SHP77 treated with DMSO at 0.1 percent for 48 hours (cell line): ENCODE results near the gene TMEM258.

Experiments
- DNase-seq: peaks from one replicate; lab custom pipeline; 2025; lab: John Stamatoyannopoulos, UW

TMEM258 gene

GRCh38 chr11:61757213-61757862 is 35.1 kb downstream of the TMEM258 start:
- DNase-seq = no peak

DNA sequence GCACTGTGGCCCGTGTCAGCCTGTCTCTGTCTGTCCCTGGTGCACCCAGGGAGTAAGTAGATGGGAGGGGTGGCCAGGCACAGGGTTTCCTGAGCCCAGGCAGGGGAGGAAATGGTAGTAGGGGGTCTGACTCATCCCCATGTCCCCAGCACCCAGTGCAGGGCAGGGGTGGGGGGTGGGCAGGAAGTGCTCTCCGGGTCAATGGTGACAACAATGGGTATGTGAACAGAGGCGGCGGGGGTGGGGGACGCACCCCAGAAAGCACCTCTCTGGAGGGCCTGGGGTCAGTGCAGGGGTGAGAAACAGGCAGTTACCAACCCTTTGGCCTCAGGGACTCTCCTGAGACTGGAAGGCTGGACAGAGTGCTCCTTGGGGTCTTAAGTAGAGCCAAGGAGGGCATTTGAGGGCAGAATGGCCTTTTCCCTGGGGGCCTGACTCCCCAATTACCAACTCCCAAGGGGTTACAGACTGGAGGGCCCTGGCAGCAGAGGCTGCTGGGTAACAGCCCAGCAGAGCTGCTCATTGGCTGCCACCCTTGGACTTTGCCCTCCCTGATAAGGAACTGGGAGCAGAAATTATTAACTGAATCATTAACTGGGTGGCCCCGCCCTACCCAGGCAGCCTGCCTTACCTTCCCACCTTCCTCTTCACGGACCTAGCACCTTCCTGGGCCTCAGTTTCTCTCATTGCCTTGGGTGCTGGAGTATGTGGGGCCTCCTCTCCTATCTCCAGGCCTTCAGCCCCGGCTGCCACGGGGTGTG is 35.8 kb downstream of the TMEM258 start:
- no peak for DNase-seq

DNA sequence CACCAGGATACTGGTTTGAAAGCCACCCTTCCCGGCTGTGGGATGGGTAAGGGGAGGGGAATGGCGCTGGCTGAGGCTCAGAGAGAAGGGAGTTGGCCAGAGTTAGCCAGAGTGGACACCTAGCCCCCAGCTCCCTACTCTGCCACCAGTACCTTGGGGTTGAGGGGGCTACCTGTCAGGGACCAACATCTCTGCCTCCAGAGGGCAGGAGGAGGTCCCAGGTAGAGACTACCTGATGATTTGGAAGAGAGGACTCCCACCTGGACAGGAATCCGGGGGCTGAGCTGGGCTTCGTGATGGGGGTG is 36.3 kb downstream of the TMEM258 start:
- no peak for DNase-seq

DNA sequence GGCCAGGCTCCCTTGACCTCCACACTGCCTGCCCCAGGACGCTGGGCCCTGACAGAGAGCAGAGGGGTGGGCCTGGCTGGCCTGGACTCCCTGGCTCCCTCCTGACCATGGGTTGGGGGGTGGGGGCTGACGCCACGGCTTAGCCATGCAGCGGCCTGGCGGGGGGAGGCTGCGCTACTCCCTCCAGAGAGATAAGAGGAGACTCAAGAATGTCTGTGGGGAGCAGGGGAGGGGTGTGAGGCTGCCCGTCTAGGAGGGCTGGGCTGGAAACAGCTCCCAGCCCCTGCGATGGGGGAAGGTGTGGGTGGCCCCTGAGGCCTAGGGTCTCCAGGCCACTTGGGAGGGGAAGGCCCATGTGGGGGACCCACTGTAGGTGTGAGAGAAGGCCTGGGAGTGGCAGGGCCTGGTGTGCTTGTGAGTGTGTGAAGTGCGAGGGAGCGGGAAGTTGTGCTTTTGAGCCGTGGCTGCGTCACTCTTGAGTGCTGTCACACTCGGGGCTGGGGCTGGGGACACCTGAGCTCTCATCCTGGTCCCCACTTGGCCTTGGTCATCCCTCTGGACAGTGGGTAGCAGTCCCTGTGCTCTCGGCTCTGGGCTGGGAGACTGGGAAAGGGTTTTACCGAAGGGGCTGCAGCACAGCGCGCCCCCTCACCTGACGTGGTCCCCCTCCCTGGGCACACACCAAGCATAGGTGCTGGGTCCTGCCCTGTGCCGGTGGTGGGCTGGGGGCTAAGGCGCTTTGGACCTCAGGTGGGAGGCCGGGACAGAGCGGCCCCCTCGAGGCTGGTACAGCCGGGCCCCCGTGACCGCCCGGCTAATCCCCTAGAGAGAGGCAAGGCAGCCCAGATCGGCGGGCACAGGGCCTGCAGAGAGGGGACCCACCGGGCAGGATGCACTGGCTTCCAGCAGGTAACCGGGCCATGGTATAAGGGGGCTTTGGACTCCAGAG is 37.6 kb downstream of the TMEM258 start:
- DNase-seq = no peak

GRCh38 chr11:61753672-61754071 is 38.7 kb downstream of the TMEM258 start:
- DNase-seq = no peak

DNA sequence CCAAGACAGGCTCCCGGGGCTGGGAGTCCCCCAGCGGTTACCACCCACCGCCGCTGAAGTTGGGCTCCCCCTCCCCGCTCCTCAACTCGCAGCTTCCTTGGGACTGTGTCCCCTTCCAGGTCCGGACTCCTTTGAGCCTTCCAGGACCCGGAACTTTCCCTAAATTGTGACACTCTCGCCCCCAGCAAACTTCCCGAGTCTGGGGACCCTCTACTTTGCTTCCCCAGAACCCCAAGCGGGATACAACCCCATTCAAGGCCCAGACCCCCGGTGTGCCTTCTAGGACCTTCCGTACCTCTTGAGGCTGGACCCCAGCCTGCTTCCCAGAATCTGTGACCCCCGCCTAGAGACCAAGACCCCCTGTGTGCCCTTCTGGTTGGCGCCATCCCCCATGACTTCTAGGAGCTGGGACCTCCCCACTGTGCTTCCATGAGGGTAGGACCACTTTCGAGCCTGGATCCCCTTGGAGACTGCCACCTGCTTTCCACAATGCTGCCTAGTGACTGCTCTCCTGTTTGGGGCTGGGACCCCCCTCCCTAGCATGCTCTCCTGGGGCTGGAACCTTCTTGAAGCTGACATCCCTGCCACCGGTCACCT is 39.4 kb downstream of the TMEM258 start:
- DNase-seq = no peak

- no peak for DNase-seq
Measured at GRCh38 chr11:61752117-61752924, 40.1 kb downstream of the TMEM258 start, which contains the start of gene MYRF. MYRF (plus strand) TSS chr11:61752636; CDS start chr11:61752745, 109 bp downstream.

DNA sequence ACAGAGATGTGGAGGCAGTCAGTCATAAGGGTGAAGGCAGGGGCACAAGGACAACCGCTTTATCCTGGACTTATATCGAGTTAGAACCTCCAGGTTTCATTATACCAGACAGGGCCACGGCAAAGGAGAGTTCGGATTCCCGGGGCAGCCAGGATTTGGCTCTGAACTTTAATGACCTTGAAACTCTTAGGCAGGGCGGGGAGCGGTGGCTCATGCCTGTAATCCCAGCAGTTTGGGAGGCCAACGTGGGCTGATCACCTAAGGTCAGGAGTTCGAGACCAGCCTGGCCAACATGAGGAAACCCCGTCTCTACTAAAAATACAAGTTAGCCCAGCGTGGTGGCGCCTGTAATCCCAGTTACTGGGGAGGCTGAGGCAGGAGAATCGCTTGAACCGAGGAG is 41.0 kb downstream of the TMEM258 start:
- no peak for DNase-seq

DNA sequence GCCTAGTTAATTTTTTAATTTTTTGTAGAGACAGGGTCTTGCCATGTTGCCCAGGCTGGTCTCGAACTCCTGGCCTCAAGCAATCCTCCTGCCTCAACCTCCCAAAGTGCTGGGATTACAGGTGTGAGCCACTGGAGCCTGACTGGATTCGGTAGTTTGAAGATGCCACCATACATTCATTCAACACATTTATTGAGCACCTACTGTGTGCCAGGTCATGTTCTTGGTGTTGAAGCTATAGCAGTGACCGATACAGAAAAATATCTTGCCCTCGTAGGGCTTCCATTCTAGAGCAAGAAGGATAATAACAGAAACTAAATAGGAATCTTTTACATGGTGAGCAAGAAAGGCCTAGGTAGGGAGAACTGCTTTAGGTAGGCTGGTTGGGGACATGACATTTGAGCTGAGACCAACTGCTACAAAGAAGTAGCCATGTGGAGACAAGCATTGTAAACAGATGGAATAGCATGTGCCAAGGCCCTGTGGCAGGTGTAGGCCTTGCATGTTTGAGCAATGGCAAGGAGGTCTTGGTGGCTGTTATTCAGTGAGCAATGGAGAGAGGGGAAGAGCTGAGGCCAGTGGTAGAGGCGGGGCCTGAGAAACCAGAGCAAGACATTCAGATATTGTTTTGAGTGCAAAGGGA is 41.6 kb downstream of the TMEM258 start:
- DNase-seq = no peak

GRCh38 chr11:61749591-61750217 is 42.7 kb downstream of the TMEM258 start:
- no peak for DNase-seq

- no peak for DNase-seq
Measured at GRCh38 chr11:61747967-61748285, 44.5 kb downstream of the TMEM258 start.

DNA sequence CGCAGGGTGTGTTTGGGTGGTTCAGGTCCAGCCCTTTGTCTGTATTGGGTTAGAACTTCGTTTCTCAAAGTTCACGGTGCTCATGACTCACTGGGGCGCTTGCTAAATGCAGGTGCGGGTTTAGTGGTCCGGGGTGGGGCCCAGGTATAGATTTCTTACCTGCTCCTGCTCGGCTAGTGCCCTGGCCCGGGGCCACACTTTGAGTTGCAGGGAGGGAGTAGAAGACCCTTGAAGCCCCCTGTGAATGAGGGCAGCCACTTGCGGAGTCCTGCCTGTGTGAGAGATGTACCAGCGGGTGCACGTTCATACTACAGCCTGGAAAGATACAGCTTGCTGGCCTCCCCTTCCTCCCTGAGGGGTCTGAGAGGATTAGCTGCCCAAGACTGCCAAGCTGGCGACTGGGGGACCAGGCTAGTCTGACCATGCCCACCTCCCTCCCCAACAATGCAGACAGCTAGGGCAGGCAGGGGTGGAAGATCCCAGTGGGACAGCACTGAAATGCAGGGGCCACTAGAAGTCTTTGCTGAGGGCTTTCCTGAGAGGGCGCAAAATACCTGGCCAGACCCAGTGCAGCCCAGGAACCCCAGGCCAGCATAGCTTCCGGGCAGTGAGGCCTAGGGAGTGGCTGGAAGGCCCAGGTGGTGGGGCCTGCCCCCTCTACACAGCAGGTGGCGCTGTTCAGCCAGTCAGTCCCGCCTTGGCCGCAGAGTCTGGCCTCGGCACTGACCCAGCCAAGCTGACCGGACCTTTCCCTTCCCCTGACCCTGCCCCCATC is 45.0 kb downstream of the TMEM258 start:
- peak; percentile 26 for DNase-seq

GRCh38 chr11:61746442-61747191 is 45.8 kb downstream of the TMEM258 start:
- DNase-seq = no peak

GRCh38 chr11:61745781-61746441 is 46.5 kb downstream of the TMEM258 start:
- no peak for DNase-seq

DNA sequence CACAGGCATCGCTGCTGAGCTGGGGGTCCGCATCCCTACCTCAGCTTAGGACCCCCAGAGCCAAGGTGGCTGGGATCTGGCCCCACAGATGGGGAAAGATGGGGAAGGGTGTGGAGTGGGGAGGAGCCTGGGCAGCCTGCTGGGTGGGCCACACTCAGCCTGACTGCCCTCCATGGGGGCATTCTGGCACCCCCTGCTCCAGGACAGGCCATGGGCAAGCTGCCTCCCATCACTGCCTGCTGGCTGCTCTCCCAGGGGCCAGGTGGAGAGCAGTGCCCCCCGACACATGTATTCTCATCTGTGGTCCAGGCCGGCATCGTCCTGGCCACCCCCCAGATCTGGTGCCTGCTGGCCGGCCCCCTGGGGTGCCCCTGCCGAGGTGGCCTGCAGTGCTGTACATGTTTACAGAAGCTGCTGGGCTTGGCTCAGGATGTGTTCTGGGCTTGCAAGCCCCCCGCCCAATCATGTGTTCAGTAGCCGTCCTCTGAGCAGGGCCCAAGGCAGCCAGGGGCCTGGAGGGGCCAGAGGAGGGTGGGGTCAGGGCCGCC is 47.7 kb downstream of the TMEM258 start:
- no peak for DNase-seq

DNA sequence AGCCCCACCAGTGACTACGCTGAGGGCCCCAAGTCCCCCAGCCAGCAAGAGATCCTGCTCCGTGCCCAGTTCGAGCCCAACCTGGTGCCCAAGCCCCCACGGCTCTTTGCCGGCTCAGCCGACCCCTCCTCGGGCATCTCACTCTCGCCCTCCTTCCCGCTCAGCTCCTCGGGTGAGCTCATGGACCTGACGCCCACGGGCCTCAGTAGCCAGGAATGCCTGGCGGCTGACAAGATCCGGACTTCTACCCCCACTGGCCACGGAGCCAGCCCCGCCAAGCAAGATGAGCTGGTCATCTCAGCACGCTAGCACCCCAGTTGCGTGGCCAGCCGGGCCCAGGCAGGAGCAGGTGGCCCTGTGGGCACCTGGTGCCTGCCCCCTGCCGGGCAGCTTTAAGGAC is 48.2 kb downstream of the TMEM258 start:
- DNase-seq = no peak

DNA sequence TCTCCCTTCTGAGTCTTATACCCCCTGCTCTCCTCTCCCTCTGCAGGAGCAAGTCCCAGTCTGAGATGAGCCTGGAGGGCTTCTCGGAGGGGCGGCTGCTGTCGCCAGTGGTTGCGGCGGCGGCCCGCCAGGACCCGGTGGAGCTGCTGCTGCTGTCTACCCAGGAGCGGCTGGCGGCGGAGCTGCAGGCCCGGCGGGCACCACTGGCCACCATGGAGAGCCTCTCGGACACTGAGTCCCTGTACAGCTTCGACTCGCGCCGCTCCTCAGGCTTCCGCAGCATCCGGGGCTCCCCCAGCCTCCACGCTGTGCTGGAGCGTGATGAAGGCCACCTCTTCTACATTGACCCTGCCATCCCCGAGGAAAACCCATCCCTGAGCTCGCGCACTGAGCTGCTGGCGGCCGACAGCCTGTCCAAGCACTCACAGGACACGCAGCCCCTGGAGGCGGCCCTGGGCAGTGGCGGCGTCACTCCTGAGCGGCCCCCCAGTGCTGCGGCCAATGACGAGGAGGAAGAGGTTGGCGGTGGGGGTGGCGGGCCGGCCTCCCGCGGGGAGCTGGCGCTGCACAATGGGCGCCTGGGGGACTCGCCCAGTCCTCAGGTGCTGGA is 48.8 kb downstream of the TMEM258 start:
- no peak for DNase-seq

- no peak for DNase-seq
Measured at GRCh38 chr11:61742391-61742790, 50.0 kb downstream of the TMEM258 start.
